ENCODE measurements around the gene LOX.

DNA sequence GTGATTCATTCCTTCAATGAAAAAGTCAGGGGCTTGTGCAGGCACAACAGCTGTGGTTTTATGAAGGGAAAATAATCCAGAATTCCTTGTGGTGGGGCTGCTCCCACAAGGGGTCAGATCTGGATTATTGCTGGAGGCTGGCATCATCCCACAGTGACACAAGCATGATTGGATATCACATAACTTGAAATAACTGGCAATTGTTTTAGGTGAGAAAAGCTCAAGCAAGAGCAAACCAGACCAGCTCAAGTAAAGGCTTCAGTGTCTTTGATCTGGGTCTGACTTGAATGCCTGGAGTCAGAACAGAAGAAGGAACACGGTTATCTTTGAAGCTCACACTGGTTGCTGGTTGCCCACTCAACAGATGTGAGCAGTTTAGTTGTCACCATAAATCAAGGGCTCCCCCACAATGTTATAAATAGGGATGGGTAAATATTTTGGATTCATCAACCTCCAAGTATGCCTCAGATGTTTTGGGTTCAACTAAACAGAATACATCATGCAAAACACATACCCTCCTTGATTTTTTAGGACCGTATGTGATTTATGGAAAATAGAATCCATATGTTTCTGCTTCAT is 48.2 kb upstream of the LOX start:
- TF ChIP-seq, protein P1, sequence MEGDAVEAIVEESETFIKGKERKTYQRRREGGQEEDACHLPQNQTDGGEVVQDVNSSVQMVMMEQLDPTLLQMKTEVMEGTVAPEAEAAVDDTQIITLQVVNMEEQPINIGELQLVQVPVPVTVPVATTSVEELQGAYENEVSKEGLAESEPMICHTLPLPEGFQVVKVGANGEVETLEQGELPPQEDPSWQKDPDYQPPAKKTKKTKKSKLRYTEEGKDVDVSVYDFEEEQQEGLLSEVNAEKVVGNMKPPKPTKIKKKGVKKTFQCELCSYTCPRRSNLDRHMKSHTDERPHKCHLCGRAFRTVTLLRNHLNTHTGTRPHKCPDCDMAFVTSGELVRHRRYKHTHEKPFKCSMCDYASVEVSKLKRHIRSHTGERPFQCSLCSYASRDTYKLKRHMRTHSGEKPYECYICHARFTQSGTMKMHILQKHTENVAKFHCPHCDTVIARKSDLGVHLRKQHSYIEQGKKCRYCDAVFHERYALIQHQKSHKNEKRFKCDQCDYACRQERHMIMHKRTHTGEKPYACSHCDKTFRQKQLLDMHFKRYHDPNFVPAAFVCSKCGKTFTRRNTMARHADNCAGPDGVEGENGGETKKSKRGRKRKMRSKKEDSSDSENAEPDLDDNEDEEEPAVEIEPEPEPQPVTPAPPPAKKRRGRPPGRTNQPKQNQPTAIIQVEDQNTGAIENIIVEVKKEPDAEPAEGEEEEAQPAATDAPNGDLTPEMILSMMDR (IDR thresholded peaks at IDR 0.05), result no peak
- TF ChIP-seq POLR2A (IDR thresholded peaks at IDR 0.05), result no peak

Data from testis (tissue), 2 donors.